Testis (tissue), 3 donors: ENCODE measurements around the gene CDH4. TPM values are rescaled to one million over a fixed set of nuclear protein-coding genes. Genes with fewer than 3 reads are reported as not detected.

Experiments
- DNase-seq: peaks from one replicate; pipeline ENCODE4 v3.0.0-alpha.2; 2019
- H3K27ac ChIP-seq, 2 donors: fragments of 200-600 bp; sonication (generic); one replicate each; pipeline ENCODE4 v1.5.1; 2019
- H3K27me3 ChIP-seq: fragments of 200-600 bp; sonication (generic); one replicate; pipeline ENCODE4 v1.5.1; 2019
- H3K36me3 ChIP-seq: fragments of 200-600 bp; sonication (generic); one replicate; pipeline ENCODE4 v1.5.1; 2017; ENCODE audit warnings: low read depth; ENCODE audit errors: missing control alignments
- H3K4me1 ChIP-seq: fragments of 200-600 bp; sonication (generic); one replicate; pipeline ENCODE4 v1.5.1; 2019
- H3K4me3 ChIP-seq, 2 donors: fragments of 200-600 bp; sonication (generic); one replicate each; pipeline ENCODE4 v1.5.1; 2017 to 2019
- H3K9me3 ChIP-seq: fragments of 200-600 bp; sonication (generic); one replicate; pipeline ENCODE4 v1.5.1; 2017
- POLR2A ChIP-seq: fragments of 450-650 bp; IDR thresholded peaks from one replicate; pipeline ENCODE4 v1.6.1; 2017; ENCODE audit warnings: antibody characterized with exemption, mild to moderate bottlenecking, moderate library complexity
- WGBS, 2 donors: methylation state at CpG; one replicate each; pipeline ENCODE4 v1.1.5; 2018; 5-methylcytosine and 5-hydroxymethylcytosine counted together
- intact Hi-C: fragments of 100-400 bp; cut with DNase I; formaldehyde crosslinking; loops from one replicate; pipeline ENCODE4 v1.15.1; 2023; ENCODE audit warnings: low total_unique reads
- polyA plus RNA-seq: library from polyadenylated mRNA; stranded (reverse); fragments of 350-450 nt; fragmentation: Illumina TruSeq; extraction: RNeasy Lipid Tissue Mini Kit (QIAGEN cat#74804); gene quantifications from one replicate; pipeline ENCODE4 v1.2.3, GENCODE V29; 2014; ENCODE audit warnings: low read depth, low replicate concordance; ENCODE audit not compliant: insufficient read depth
- total RNA-seq, 2 donors: library from RNA; depleted of rRNA; stranded (reverse); fragments of >200 nt; gene quantifications; one replicate each; pipeline ENCODE4 v1.2.3, GENCODE V29; 2016
- TF ChIP-seq, protein P1 (sequence below), 3 experiments: fragments of 450-650 bp in 2 of 3; fragments of 200-600 bp in 1 of 3; sonication (generic) in 1 of 3; IDR thresholded peaks; one replicate each; pipeline ENCODE4 v1.5.1; 2016 to 2019; ENCODE audit warnings: antibody characterized with exemption in 3 of 3, mild to moderate bottlenecking in 2 of 3, moderate library complexity in 1 of 3

CDH4 gene
- total and polyA plus RNA-seq, 3 donors from 2014 or later: 1.4 to 3.3 (median 1.9) TPM

DNA sequence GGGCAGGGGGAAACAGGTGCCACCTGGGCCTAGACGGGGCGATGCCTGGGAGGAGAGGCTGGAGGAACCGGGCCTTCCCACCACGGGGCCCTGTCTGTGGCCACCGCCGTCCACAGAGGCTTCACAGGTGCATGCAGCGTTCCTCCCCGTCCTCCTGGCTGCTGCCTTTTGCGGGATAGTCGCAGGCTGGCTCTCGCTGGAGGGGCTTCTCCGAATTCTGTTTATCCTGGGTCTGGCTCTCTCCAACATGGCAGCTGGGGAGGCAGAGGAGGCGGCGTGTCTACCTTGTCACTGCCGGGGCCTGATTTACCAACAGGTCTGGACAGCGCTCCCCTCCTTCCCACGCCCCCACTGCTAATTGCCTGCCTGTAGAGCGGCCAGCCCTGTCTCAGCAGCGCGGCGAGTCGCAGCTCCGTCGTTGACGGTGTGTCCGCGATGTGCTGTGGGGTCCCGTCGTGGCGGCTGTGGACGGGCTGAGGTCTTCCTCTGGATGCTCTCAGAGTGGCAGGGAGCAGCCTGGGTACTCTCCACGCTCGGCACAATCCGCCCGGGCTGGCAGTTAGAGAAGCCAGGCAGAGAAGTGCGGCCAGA, 550.8 kb downstream of the CDH4 start:
- WGBS, 2 donors: 65 to 70% methylated on average over 21 to 35 of the region's 36 CpGs
- no peak overlapping the region for H3K27ac ChIP-seq
- H3K4me3 ChIP-seq: no peak overlapping the region

DNA sequence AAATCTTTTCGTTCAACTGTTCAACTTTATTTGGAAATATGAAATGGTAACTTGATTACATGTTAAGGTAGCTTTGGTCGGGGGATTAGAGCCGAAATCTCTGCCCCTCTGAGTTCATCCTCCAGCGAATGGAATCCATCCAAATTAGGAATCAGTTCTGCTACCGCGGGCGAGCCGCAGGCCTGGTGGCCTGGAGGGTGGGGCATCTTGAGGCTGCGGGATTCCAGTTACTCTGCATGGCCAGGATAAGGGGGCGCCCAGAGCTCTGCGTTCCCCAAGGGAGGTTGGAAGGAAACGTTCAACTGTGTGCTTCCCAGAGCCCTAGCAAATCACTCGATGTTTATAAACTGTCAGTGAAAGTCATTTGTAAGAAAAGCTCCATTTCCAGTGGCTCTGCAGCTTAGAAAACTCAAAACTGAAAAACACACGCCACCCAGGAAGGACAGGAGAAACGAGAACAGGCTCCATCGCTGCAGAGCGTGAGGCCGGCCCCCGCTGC, 551.4 kb downstream of the CDH4 start:
- 29 to 32% methylated on average over 19 of the region's 19 CpGs for WGBS, 2 donors
- DNase-seq: no peak
- H3K4me1 ChIP-seq: peaks cover 12% of the 10 kb centered on the region
- H3K27ac ChIP-seq: peak overlapping the region in 1 of 2 donors; percentile 21
- intact Hi-C loops: no loop called here
- no peak overlapping the region for H3K4me3 ChIP-seq
- no peaks in the 10 kb centered on the region for H3K36me3 ChIP-seq
- TF ChIP-seq, protein P1, sequence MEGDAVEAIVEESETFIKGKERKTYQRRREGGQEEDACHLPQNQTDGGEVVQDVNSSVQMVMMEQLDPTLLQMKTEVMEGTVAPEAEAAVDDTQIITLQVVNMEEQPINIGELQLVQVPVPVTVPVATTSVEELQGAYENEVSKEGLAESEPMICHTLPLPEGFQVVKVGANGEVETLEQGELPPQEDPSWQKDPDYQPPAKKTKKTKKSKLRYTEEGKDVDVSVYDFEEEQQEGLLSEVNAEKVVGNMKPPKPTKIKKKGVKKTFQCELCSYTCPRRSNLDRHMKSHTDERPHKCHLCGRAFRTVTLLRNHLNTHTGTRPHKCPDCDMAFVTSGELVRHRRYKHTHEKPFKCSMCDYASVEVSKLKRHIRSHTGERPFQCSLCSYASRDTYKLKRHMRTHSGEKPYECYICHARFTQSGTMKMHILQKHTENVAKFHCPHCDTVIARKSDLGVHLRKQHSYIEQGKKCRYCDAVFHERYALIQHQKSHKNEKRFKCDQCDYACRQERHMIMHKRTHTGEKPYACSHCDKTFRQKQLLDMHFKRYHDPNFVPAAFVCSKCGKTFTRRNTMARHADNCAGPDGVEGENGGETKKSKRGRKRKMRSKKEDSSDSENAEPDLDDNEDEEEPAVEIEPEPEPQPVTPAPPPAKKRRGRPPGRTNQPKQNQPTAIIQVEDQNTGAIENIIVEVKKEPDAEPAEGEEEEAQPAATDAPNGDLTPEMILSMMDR (IDR thresholded peaks at IDR 0.05): no peak
- no peak for TF ChIP-seq POLR2A
- no peaks in the 10 kb centered on the region for H3K9me3 ChIP-seq
- H3K27me3 ChIP-seq: no peaks in the 10 kb centered on the region

More for the DNA sequence above, 550.8 kb downstream of the CDH4 start:
- DNase-seq: no peak
- no peak for TF ChIP-seq POLR2A
- TF ChIP-seq, protein P1 (IDR thresholded peaks at IDR 0.05): no peak
- Histone ChIP-seq H3K27me3 (no peaks in the 10 kb centered on the region), H3K36me3 (no peaks in the 10 kb centered on the region), H3K9me3 (no peaks in the 10 kb centered on the region), H3K4me1 (peaks cover 8% of the 10 kb centered on the region)
- intact Hi-C loops: no loop called here

- Histone ChIP-seq H3K9me3 (no peaks in the 10 kb centered on the region), H3K27ac (peak overlapping the region in 1 of 2 donors; percentile 21), H3K4me3 (no peak overlapping the region), H3K4me1 (peaks cover 16% of the 10 kb centered on the region), H3K36me3 (no peaks in the 10 kb centered on the region), H3K27me3 (no peaks in the 10 kb centered on the region)
- DNase-seq: peak; percentile 45
- TF ChIP-seq, protein P1 (IDR thresholded peaks at IDR 0.05): no peak
- no peak for TF ChIP-seq POLR2A
- intact Hi-C loops: no loop called here
- 51 to 54% methylated on average over 21 to 27 of the region's 27 CpGs for WGBS, 2 donors
These were observed 552.1 kb downstream of the CDH4 start for GRCh38 chr20:61803915-61804751.

DNA sequence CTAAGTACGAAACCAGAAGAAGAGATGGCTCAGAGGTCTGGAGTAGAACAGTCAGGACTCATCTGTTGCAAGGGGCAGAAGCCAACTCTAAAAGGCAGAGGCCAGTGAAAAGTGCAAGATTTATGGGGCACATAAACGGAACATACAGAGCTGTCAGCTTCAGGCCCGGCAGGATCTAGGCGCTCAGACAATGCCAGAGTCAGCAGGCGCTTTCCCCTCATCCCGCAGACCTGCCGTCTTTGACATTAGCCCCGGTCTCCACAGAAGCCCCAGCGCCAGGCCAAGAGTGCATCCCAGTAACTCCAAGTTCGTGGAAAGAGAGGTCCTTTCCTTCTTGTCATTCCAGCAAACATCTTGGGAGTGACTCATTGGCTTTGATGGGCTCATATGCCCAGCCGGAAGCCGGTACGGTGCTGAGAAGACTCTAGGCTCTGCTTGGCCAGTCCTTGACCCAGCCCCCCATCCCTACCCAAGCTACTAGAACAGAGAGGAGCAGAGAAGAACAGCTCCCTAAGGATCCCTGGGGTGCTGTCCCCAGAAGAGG, 552.8 kb downstream of the CDH4 start:
- peaks cover 16% of the 10 kb centered on the region for H3K4me1 ChIP-seq
- WGBS, 2 donors: 78 to 88% methylated on average over 13 of the region's 13 CpGs
- no peak for TF ChIP-seq POLR2A
- TF ChIP-seq, protein P1 (IDR thresholded peaks at IDR 0.05): no peak

More for the DNA sequence above, 552.8 kb downstream of the CDH4 start:
- DNase-seq: no peak
- Histone ChIP-seq H3K36me3 (no peaks in the 10 kb centered on the region), H3K27me3 (no peaks in the 10 kb centered on the region), H3K4me3 (no peak overlapping the region), H3K27ac (no peak overlapping the region), H3K9me3 (no peaks in the 10 kb centered on the region)
- intact Hi-C loops: no loop called here
